Measurements from ENCODE around the gene ACTL7A.

GRCh38 chr9:108910914-108911313, 48.8 kb downstream of the ACTL7A start:
- TF ChIP-seq CTCF (IDR thresholded peaks at IDR 0.05; ENCODE audit: insufficient read depth, low read length) = no peak
- TF ChIP-seq POLR2AphosphoS5 (IDR thresholded peaks at IDR 0.05; ENCODE audit: low read depth) = no peak
- TF ChIP-seq REST (IDR thresholded peaks at IDR 0.05; ENCODE audit: insufficient replicate concordance, low read depth) = no peak
